H9 (cell line): ENCODE results near the gene KLF6. TPM values are rescaled to one million over a fixed set of nuclear protein-coding genes. Genes with fewer than 3 reads are reported as not detected.
A peak's percentile ranks its signal among the peaks of the same experiment; 100 is the strongest.

Experiments
- DNase-seq: peaks from one replicate; pipeline ENCODE4 v3.0.0-alpha.2; 2017
- H2AFZ ChIP-seq: one replicate; pipeline ENCODE4 v1.6.1; 2013; ENCODE audit warnings: mild to moderate bottlenecking, low read length, control low read depth, moderate library complexity
- H2AK5ac ChIP-seq: 2 replicates; pipeline ENCODE4 v1.6.1; 2013; ENCODE audit warnings: low read length, control low read depth, mixed read lengths; ENCODE audit not compliant: insufficient read length
- H2BK120ac ChIP-seq: one replicate; pipeline ENCODE4 v1.6.1; 2013; ENCODE audit warnings: low read depth, mild to moderate bottlenecking, low read length, control low read depth, inconsistent platforms; ENCODE audit not compliant: poor library complexity, severe bottlenecking
- H2BK12ac ChIP-seq: 2 replicates; pipeline ENCODE4 v1.6.1; 2013; ENCODE audit warnings: low read length, control low read depth, mixed read lengths, low read depth; ENCODE audit not compliant: insufficient read length
- H2BK15ac ChIP-seq: 2 replicates; pipeline ENCODE4 v1.6.1; 2013; ENCODE audit warnings: low read depth, low read length, control low read depth
- H2BK20ac ChIP-seq: one replicate; pipeline ENCODE4 v1.6.1; 2013; ENCODE audit warnings: low read depth, mild to moderate bottlenecking, low read length, control low read depth, inconsistent platforms; ENCODE audit not compliant: poor library complexity, severe bottlenecking
- H2BK5ac ChIP-seq: 2 replicates; pipeline ENCODE4 v1.6.1; 2013; ENCODE audit warnings: low read length, control low read depth, mixed read lengths; ENCODE audit not compliant: insufficient read length
- H3K14ac ChIP-seq: 2 replicates; pipeline ENCODE4 v1.6.1; 2013; ENCODE audit warnings: low read length, control low read depth; ENCODE audit not compliant: insufficient read depth
- H3K18ac ChIP-seq: 2 replicates; pipeline ENCODE4 v1.6.1; 2013; ENCODE audit warnings: low read depth, mild to moderate bottlenecking, mixed read lengths, low read length, control low read depth; ENCODE audit not compliant: insufficient read length
- H3K23ac ChIP-seq: 2 replicates; pipeline ENCODE4 v1.6.1; 2013; ENCODE audit warnings: low read length, control low read depth, mixed read lengths, low read depth; ENCODE audit not compliant: insufficient read length
- H3K23me2 ChIP-seq: 2 replicates; pipeline ENCODE4 v1.6.1; 2013; ENCODE audit warnings: low read depth, mild to moderate bottlenecking, mixed read lengths, low read length, control low read depth; ENCODE audit not compliant: insufficient read length, poor library complexity, severe bottlenecking
- H3K27ac ChIP-seq: 2 replicates; pipeline ENCODE4 v1.5.1; 2013; ENCODE audit warnings: low read length, control low read depth, mixed read lengths, low read depth; ENCODE audit not compliant: insufficient read length
- H3K27me3 ChIP-seq: 2 replicates; pipeline ENCODE4 v1.6.1; 2013; ENCODE audit warnings: low read length, control low read depth, inconsistent platforms; ENCODE audit not compliant: insufficient read depth
- H3K4ac ChIP-seq: 2 replicates; pipeline ENCODE4 v1.6.1; 2013; ENCODE audit warnings: low read depth, mild to moderate bottlenecking, control low read depth, inconsistent platforms, low read length, moderate library complexity
- H3K4me1 ChIP-seq: 2 replicates; pipeline ENCODE4 v1.6.1; 2013; ENCODE audit warnings: low read length, control low read depth, inconsistent platforms; ENCODE audit not compliant: insufficient read depth
- H3K4me2 ChIP-seq: 2 replicates; pipeline ENCODE4 v1.6.1; 2013; ENCODE audit warnings: low read length, control low read depth, mixed read lengths; ENCODE audit not compliant: insufficient read length, insufficient read depth
- H3K56ac ChIP-seq: 2 replicates; pipeline ENCODE4 v1.6.1; 2013; ENCODE audit warnings: low read depth, mild to moderate bottlenecking, mixed read lengths, low read length, control low read depth; ENCODE audit not compliant: insufficient read length
- H3K79me1 ChIP-seq: 2 replicates; pipeline ENCODE4 v1.6.1; 2013; ENCODE audit warnings: low read depth, mild to moderate bottlenecking, moderate library complexity, low read length, control low read depth, inconsistent platforms; ENCODE audit not compliant: insufficient read depth, poor library complexity, severe bottlenecking
- H3K79me2 ChIP-seq: 2 replicates; pipeline ENCODE4 v1.6.1; 2013; ENCODE audit warnings: low read length, control low read depth, inconsistent platforms; ENCODE audit not compliant: insufficient read depth
- H3K9ac ChIP-seq: 2 replicates; pipeline ENCODE4 v1.6.1; 2013; ENCODE audit warnings: low read length, control low read depth, mixed read lengths; ENCODE audit not compliant: insufficient read length; ENCODE audit errors: extremely low read depth
- H3K9me3 ChIP-seq: one replicate; pipeline ENCODE4 v1.6.1; 2013; ENCODE audit warnings: low read depth, low read length, inconsistent platforms; ENCODE audit not compliant: control insufficient read depth
- H3T11ph ChIP-seq: one replicate; pipeline ENCODE4 v1.6.1; 2013; ENCODE audit warnings: mild to moderate bottlenecking, low read length, control low read depth, inconsistent platforms
- H4K20me1 ChIP-seq: one replicate; pipeline ENCODE4 v1.6.1; 2013; ENCODE audit not compliant: control insufficient read depth, insufficient read length, insufficient read depth
- H4K5ac ChIP-seq: 2 replicates; pipeline ENCODE4 v1.6.1; 2013; ENCODE audit warnings: low read depth, mild to moderate bottlenecking, mixed read lengths, low read length, control low read depth; ENCODE audit not compliant: insufficient read length
- H4K8ac ChIP-seq: replicated peaks from 2 replicates; pipeline ENCODE4 v1.6.1; 2013; ENCODE audit warnings: low read length, control low read depth, mixed read lengths, low read depth; ENCODE audit not compliant: insufficient read length
- H4K91ac ChIP-seq: 2 replicates; pipeline ENCODE4 v1.6.1; 2013; ENCODE audit warnings: low read depth, mild to moderate bottlenecking, moderate library complexity, mixed read lengths, low read length, control low read depth; ENCODE audit not compliant: insufficient read length
- H3K27ac Mint-ChIP-seq, 3 experiments: 2 replicates in 2 of 3; 3 replicates in 1 of 3; pipeline ENCODE4 v1.8.0; 2020 to 2021; ENCODE audit warnings: mixed read lengths in 3 of 3, mild to moderate bottlenecking in 1 of 3, moderate library complexity in 1 of 3
- H3K27me3 Mint-ChIP-seq: 2 replicates; pipeline ENCODE4 v1.8.0; 2021; ENCODE audit warnings: low read depth, mild to moderate bottlenecking, moderate library complexity, mixed read lengths
- H3K36me3 Mint-ChIP-seq, 3 experiments: 2 replicates in 2 of 3; 3 replicates in 1 of 3; pipeline ENCODE4 v1.8.0; 2020 to 2021; ENCODE audit warnings: low read depth in 3 of 3, mixed read lengths in 3 of 3; ENCODE audit not compliant: insufficient read depth in 1 of 3
- H3K4me1 Mint-ChIP-seq, 2 experiments: 2 replicates each; pipeline ENCODE4 v1.8.0; 2020; ENCODE audit warnings: mixed read lengths in 2 of 2
- H3K4me3 Mint-ChIP-seq, 2 experiments: 2 replicates in 1 of 2; 3 replicates in 1 of 2; pipeline ENCODE4 v1.8.0; 2020 to 2021; ENCODE audit warnings: mild to moderate bottlenecking in 2 of 2, mixed read lengths in 2 of 2, moderate library complexity in 1 of 2
- H3K9me3 Mint-ChIP-seq, 2 experiments: 2 replicates in 1 of 2; 3 replicates in 1 of 2; pipeline ENCODE4 v1.8.0; 2020; ENCODE audit warnings: mild to moderate bottlenecking in 2 of 2, mixed read lengths in 2 of 2, moderate library complexity in 1 of 2
- WGBS: extraction: QIAGEN DNeasy Blood & Tissue Kit; methylation state at CpG from one replicate; pipeline ENCODE4 v1.1.7; 2013; ENCODE audit warnings: missing lambda C conversion rate, low lambda C conversion rate, mixed read lengths; ENCODE audit not compliant: insufficient read length; ENCODE audit errors: extremely low coverage; 5-methylcytosine and 5-hydroxymethylcytosine counted together
- total RNA-seq: library from RNA; stranded (reverse); gene quantifications from 2 replicates; pipeline ENCODE4 v1.2.1, GENCODE V29; 2021
- TF ChIP-seq, protein P1 (sequence below): fragments of 200-600 bp; sonication (generic); conservative IDR thresholded peaks from 3 replicates; pipeline ENCODE4 v1.8.0; 2021; ENCODE audit warnings: antibody characterized with exemption, mild to moderate bottlenecking

The KLF6 gene
- total RNA-seq, 1 experiment from 2014 or later, result 19.3 TPM

DNA sequence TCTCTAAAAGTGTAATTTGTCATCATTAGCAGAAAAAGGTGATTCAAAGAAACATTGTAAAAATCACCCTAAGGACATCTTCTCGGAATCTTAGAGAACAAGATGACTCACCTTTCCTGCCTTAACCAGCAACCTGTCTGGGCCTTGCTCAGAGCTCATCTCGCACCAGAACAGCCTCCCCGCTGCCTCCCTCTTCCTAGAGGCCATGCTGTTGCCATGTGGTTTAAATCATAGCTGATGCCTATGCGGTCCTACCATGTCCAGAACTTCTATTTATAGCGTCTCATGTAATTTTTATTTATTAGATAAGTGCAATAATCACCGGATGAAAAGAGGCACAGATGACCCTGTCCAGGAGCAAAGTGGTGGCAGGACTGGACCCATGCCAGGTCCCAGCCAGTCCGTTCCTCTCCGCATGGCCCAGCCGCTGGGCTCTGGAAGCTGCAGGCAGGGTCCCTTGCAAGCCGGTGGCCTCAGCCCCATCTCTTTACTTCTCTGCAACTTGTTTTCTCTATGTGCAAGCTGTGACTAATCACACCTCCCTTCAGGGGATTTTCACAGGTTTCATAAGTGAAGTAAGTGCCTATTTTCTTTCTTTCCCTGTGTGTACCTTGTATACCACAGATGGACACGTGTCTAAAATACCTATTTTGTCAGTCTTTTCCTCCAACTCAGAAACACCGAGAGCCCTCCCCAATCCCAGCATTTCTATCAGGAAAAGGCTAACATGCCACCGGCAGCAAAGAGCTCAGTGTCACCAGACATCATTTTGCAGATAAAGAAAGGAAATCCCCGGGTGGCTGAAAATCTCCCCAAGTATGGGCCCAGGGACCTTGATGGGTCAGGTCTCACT lies 27.1 kb downstream of the KLF6 start:
- no peak overlapping the region for H2BK12ac ChIP-seq
- H3K4me1 Mint-ChIP-seq, result peaks cover 22 to 25% of the 10 kb centered on the region in 2 experiments
- H3K27me3 ChIP-seq, result no peaks in the 10 kb centered on the region
- no peak overlapping the region for H3K27ac Mint-ChIP-seq
- no peak overlapping the region for H3K9ac ChIP-seq
- H4K91ac ChIP-seq, result no peak overlapping the region
- H3K4me2 ChIP-seq, result no peak overlapping the region
- no peak overlapping the region for H3K27ac ChIP-seq
- H4K5ac ChIP-seq, result no peak overlapping the region
- H3K4ac ChIP-seq, result no peak overlapping the region
- H3K36me3 Mint-ChIP-seq, result no peaks in the 10 kb centered on the region
- no peaks in the 10 kb centered on the region for H4K20me1 ChIP-seq
- no peak overlapping the region for H3K18ac ChIP-seq
- no peaks in the 10 kb centered on the region for H3K79me2 ChIP-seq
- TF ChIP-seq, protein P1, sequence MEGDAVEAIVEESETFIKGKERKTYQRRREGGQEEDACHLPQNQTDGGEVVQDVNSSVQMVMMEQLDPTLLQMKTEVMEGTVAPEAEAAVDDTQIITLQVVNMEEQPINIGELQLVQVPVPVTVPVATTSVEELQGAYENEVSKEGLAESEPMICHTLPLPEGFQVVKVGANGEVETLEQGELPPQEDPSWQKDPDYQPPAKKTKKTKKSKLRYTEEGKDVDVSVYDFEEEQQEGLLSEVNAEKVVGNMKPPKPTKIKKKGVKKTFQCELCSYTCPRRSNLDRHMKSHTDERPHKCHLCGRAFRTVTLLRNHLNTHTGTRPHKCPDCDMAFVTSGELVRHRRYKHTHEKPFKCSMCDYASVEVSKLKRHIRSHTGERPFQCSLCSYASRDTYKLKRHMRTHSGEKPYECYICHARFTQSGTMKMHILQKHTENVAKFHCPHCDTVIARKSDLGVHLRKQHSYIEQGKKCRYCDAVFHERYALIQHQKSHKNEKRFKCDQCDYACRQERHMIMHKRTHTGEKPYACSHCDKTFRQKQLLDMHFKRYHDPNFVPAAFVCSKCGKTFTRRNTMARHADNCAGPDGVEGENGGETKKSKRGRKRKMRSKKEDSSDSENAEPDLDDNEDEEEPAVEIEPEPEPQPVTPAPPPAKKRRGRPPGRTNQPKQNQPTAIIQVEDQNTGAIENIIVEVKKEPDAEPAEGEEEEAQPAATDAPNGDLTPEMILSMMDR, result no peak
- no peaks in the 10 kb centered on the region for H3K79me1 ChIP-seq
- H2BK120ac ChIP-seq, result no peak overlapping the region
- peaks cover 8% of the 10 kb centered on the region for H3K27me3 Mint-ChIP-seq
- H3K23me2 ChIP-seq, result no peaks in the 10 kb centered on the region
- H3K14ac ChIP-seq, result no peak overlapping the region
- no peak overlapping the region for H3K4me3 Mint-ChIP-seq
- peak; percentile 8 for DNase-seq
- no peaks in the 10 kb centered on the region; the same call in 1 of the 2 replicates for H3K4me1 ChIP-seq
- no peak overlapping the region for H2AK5ac ChIP-seq
- no peaks in the 10 kb centered on the region for H3K9me3 ChIP-seq
- H2AFZ ChIP-seq, result no peak overlapping the region
- H2BK20ac ChIP-seq, result no peak overlapping the region
- H3T11ph ChIP-seq, result no peak overlapping the region
- no peak overlapping the region for H4K8ac ChIP-seq
- WGBS, result no CpG with 5 or more reads among the region's 14 CpGs
- H3K23ac ChIP-seq, result no peak overlapping the region
- H2BK5ac ChIP-seq, result no peak overlapping the region
- no peak overlapping the region for H2BK15ac ChIP-seq
- H3K56ac ChIP-seq, result no peak overlapping the region
- H3K9me3 Mint-ChIP-seq, result no peaks in the 10 kb centered on the region
